HL-60 (cell line): Measurements from ENCODE around the gene ARHGEF12.

Experiments used
- DNase-seq, 2 experiments: peaks; one replicate each; pipeline ENCODE4 v3.0.0-alpha.2; 2010 to 2020; ENCODE audit warnings: low read depth in 1 of 2, low spot score in 1 of 2
- H3K27ac ChIP-seq: fragments of 250-450 bp; sonication (Bioruptor Pico); replicated peaks from 2 replicates; pipeline ENCODE4 v1.5.1; 2020; ENCODE audit warnings: mild to moderate bottlenecking, moderate library complexity
- H3K27me3 ChIP-seq: fragments of 250-450 bp; sonication (Bioruptor Pico); 2 replicates; pipeline ENCODE4 v1.5.1; 2021; ENCODE audit warnings: mild to moderate bottlenecking, moderate library complexity; ENCODE audit not compliant: insufficient read depth, poor library complexity, severe bottlenecking
- H3K4me3 ChIP-seq: replicated peaks from 2 replicates; pipeline ENCODE4 v1.5.1; 2011; ENCODE audit warnings: mild to moderate bottlenecking, control low read depth, low read length; ENCODE audit not compliant: insufficient read depth
- CTCF ChIP-seq: IDR thresholded peaks from one replicate; pipeline ENCODE4 v1.5.1; 2011; ENCODE audit warnings: low read length, control low read depth, inconsistent platforms; ENCODE audit not compliant: insufficient read depth
- GABPA ChIP-seq: IDR thresholded peaks from 2 replicates; pipeline ENCODE4 v1.6.1; 2012; ENCODE audit warnings: low read depth
- POLR2AphosphoS5 ChIP-seq: IDR thresholded peaks from 2 replicates; pipeline ENCODE4 v1.6.1; 2012; ENCODE audit warnings: low read depth
- REST ChIP-seq: IDR thresholded peaks from 2 replicates; pipeline ENCODE4 v1.6.1; 2012; ENCODE audit warnings: low read depth; ENCODE audit not compliant: insufficient replicate concordance
- SPI1 ChIP-seq: IDR thresholded peaks from 2 replicates; pipeline ENCODE4 v1.6.1; 2012; ENCODE audit warnings: low read depth, mild to moderate bottlenecking, borderline replicate concordance

ARHGEF12 gene

GRCh38 chr11:120536797-120537169 is 200.6 kb downstream of the ARHGEF12 start:
- H3K27me3 ChIP-seq = no peaks in the 10 kb centered on the region
- TF ChIP-seq CTCF = no peak
- TF ChIP-seq POLR2AphosphoS5 = no peak
- no peak for TF ChIP-seq SPI1
- no peak for TF ChIP-seq REST
- TF ChIP-seq GABPA = no peak

GRCh38 chr11:120537996-120538395 is 201.8 kb downstream of the ARHGEF12 start:
- TF ChIP-seq POLR2AphosphoS5 (no peak), CTCF (no peak), SPI1 (no peak), GABPA (no peak), REST (no peak)
- Histone ChIP-seq H3K27me3 (no peaks in the 10 kb centered on the region), H3K27ac (no peak overlapping the region), H3K4me3 (no peak overlapping the region)
- DNase-seq = no peak

More at GRCh38 chr11:120536797-120537169, 200.6 kb downstream of the ARHGEF12 start:
- Histone ChIP-seq H3K27ac (no peak overlapping the region), H3K4me3 (no peak overlapping the region)
- no peak for DNase-seq

- no peak for TF ChIP-seq POLR2AphosphoS5
- TF ChIP-seq REST = no peak
- no peak for TF ChIP-seq GABPA
- no peak for TF ChIP-seq CTCF
- TF ChIP-seq SPI1 = no peak
- no peak overlapping the region for H3K4me3 ChIP-seq
- no peaks in the 10 kb centered on the region for H3K27me3 ChIP-seq
- no peak for DNase-seq
- no peak overlapping the region for H3K27ac ChIP-seq
Observed at GRCh38 chr11:120538707-120539106, 202.5 kb downstream of the ARHGEF12 start.
